Activated T-cell treated with anti-CD3 and anti-CD28 coated beads for 1 hour (primary cell): Measurements from ENCODE around the gene SPTY2D1.
A peak's percentile ranks its signal among the peaks of the same experiment; 100 is the strongest.
"Not testable (repeated sequence)": the region's sequence is repeated elsewhere in the genome, so short reads cannot be mapped to it uniquely, and the experiment has no call there.

ENCODE experiments used
- DNase-seq: peaks from one replicate; pipeline ENCODE4 v3.0.0-alpha.2; 2020; ENCODE audit warnings: low read depth

Gene SPTY2D1

GRCh38 chr11:18617688-18618341 is 16.3 kb downstream of the SPTY2D1 start:
- no peak for DNase-seq

GRCh38 chr11:18615628-18616392 is 18.3 kb downstream of the SPTY2D1 start:
- DNase-seq = no peak

DNA sequence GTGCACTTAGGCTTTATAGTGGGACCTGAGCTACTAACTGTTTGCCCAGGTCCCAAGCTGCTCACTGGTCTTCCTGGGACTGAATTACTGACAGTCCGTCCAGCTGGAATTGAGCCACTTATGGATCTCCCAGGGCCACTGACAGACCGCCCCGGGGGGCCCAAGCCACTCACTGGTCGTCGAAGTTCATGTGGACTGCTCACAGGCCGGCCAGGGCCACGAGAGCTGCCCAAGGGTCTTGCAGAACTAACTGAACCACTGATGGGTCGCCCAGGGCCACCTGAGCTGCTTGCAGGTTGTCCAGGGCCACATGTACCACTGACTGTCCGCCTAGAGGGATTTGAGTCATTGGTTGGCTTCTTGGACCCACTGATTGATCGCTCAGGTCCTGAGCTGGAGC is 19.5 kb downstream of the SPTY2D1 start:
- DNase-seq = no peak

- DNase-seq = no peak
These were observed 21.7 kb downstream of the SPTY2D1 start for GRCh38 chr11:18612394-18612793.

DNA sequence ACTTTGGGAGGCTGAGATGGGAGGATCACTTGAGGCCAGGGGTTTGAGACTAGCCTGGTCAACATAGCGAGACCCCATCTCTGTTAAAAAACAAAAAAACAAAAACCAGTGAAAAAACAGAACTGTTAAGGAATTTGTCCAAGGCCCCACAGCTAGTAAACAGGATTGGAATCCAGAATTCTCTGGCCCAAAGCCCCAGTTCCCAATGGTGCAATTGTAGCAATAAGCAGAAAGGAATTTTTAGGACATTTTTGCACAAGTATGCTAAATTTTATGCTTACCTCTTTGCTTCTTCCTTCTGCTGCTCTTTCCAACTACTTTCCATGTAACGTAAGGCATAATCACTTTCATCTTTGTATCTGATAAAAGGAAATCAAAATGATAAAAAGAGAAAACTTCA is 22.9 kb downstream of the SPTY2D1 start:
- no peak for DNase-seq

- DNase-seq = no peak
These were observed 25.8 kb downstream of the SPTY2D1 start for GRCh38 chr11:18608376-18608775.

GRCh38 chr11:18600915-18601569 is 33.1 kb downstream of the SPTY2D1 start:
- DNase-seq = no peak

DNA sequence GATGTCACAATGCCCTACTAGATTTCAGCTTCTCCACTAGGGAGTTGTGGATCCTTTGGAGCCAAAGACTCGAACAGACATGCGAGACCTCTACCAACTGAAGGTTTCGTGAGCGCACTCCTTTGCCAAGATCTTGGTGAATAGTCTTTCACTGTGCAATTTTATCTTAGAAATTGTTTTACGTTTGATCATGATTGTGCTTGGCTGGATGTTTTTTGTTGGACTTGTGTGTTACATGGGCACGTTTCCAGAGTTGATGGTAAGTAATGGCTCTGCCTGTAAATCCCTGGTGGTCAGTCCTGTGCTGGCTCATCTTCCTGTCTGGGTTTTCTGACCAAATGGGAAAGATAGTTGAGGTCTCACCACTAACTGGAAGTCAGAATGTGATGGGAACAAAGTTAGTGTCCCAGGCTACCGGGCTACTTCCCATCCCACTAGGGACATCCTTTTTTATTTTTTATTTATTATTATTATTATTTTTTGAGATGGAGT is 34.4 kb downstream of the SPTY2D1 start, which contains the start of gene MISFA:
Gene MISFA, plus strand, starts transcription at position 51 of the 492 bp plus-strand sequence. Its CDS starts 140 bp downstream, at position 191.
- DNase-seq = no peak

GRCh38 chr11:18594999-18595749 is 39.0 kb downstream of the SPTY2D1 start:
- DNase-seq = no peak

DNA sequence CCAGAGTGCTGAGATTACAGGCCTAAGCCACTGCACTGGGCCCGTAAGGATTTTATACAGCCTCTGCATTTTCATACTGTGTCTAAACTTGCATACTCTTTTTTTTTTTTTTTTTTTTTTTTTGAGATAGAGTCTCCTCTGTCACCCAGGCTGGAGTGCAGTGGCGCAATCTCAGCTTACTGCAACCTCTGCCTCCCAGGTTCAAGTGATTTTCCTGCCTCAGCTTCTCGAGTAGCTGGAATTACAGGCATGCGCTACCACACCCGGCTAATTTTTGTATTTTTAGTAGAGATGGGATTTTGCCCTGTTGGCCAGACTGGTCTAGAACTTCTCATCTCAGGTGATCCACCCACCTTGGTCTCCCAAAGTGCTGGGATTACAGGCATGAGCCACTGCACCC is 40.1 kb downstream of the SPTY2D1 start:
- not testable (repeated sequence) for DNase-seq

DNA sequence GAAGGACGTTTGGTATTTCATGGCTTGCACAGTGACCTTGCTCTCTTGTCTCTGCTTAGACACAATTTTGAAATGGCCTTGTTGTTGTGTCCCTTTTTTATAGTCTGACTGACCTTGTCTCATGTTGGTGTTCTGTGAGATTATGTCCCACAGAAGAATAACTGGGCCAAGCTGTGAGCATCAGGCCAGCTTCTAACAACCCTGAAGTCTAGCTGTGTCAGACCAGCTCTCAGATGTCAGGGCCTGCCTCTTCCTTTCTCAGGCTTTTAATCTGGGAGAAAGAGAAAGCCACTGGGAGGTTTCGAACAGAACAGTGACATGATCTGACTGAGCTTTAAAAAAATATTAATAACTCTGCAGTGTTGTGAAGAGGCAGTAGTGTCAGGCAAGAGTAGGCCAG is 43.6 kb downstream of the SPTY2D1 start:
- no peak for DNase-seq

GRCh38 chr11:18588297-18589252 is 45.6 kb downstream of the SPTY2D1 start, which contains the start of gene UEVLD:
Gene UEVLD, minus strand, starts transcription at chr11:18588734. Its CDS starts 80 bp downstream, at chr11:18588654.
- DNase-seq = peak; percentile 37

GRCh38 chr11:18581825-18582224 is 52.3 kb downstream of the SPTY2D1 start:
- DNase-seq = no peak

DNA sequence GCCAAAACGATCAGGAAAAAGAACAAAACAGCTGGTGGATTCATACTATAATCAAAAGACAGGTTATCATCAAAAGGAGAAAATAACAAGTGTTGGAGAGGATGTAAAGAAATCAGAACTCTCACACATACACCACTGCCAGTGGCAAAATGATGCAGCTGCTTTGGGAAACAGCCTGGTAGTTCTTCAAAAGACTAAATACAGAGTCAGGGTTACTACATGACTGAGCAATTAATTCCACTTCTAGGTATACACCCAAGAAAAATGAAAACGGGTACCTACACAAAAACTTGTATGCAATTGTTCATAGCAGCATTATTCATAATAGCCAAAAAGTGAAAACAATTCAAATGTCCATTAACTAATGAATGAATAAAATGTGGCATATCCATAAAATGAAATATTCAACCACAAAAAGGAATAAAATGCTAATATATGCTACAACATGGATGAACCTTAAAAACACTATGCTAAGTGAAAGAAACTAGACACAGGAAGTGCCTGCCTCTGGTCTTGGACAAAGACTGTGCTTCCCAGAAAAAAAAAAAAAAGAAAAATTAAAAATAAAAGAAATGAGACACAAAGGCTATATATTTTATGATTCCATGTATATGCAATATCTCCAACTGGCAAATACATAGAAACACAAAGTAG is 53.9 kb downstream of the SPTY2D1 start:
- DNase-seq = no peak

GRCh38 chr11:18578975-18579598 is 55.1 kb downstream of the SPTY2D1 start:
- DNase-seq = no peak

- no peak for DNase-seq
These were observed 58.8 kb downstream of the SPTY2D1 start for GRCh38 chr11:18575361-18575760.

DNA sequence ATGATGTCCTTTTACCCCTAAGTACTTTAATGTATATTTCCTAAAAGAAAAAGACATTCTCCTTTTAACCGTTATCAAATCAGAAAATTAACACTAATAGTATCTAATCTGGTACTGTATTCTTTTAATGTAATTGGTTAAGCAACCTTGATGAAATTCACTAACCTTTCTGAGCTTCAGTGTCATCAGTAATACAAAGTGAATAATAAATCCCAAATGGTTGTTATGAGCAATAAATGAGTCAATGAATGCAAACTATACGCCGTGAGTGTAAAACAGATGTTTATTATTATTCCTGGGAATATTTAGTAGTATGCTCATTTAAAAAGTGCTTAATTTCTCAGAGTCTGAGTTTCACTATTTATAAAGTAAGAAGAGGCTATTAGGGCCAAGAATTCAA is 67.1 kb downstream of the SPTY2D1 start:
- no peak for DNase-seq

GRCh38 chr11:18566406-18566805 is 67.7 kb downstream of the SPTY2D1 start:
- no peak for DNase-seq

GRCh38 chr11:18564149-18564548 is 70.0 kb downstream of the SPTY2D1 start:
- DNase-seq = no peak
